Fibroblast of the aortic adventitia (primary cell): ENCODE data around the gene IRX2. TPM values are rescaled to one million over a fixed set of nuclear protein-coding genes. Genes with fewer than 3 reads are reported as not detected.

Experiments used
- DNase-seq: peaks from one replicate; pipeline ENCODE4 v3.0.0-alpha.2; 2010; ENCODE audit warnings: low read depth
- H3K4me3 ChIP-seq: 2 replicates; pipeline ENCODE4 v1.5.1; 2011; ENCODE audit warnings: low read depth, mild to moderate bottlenecking, control low read depth, low read length, moderate library complexity
- total RNA-seq: library from RNA; depleted of rRNA; stranded (reverse); fragments of >200 nt; gene quantifications from 2 replicates; pipeline ENCODE4 v1.2.3, GENCODE V29; 2012; ENCODE audit warnings: low replicate concordance
- TF ChIP-seq, protein P1 (sequence below): IDR thresholded peaks from 2 replicates; pipeline ENCODE4 v1.5.1; 2011; ENCODE audit warnings: mild to moderate bottlenecking, low read length, control low read depth, inconsistent platforms; ENCODE audit not compliant: insufficient read depth

IRX2 gene
- total RNA-seq, 1 donor, result 0.90 TPM

DNA sequence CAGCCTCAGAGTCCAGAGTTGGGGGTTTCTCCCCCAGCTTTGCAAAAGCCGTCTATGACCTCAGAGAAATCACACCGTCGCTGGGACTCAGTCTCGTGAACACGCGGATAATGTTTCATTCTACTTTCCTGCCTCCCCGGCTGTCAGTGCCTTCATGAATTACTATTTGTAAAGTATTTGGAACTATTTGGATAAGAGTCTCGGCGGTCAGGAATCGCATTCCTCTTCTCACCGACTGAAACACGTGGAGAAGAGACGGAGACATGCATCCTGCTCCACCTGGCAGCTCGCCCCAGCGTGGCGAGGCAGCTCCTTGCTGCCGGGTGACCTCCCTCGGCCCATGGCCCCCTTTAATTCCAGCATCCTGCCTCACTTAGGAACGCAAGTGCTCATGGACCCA is 23.9 kb downstream of the IRX2 start:
- DNase-seq, result no peak
- TF ChIP-seq, protein P1, sequence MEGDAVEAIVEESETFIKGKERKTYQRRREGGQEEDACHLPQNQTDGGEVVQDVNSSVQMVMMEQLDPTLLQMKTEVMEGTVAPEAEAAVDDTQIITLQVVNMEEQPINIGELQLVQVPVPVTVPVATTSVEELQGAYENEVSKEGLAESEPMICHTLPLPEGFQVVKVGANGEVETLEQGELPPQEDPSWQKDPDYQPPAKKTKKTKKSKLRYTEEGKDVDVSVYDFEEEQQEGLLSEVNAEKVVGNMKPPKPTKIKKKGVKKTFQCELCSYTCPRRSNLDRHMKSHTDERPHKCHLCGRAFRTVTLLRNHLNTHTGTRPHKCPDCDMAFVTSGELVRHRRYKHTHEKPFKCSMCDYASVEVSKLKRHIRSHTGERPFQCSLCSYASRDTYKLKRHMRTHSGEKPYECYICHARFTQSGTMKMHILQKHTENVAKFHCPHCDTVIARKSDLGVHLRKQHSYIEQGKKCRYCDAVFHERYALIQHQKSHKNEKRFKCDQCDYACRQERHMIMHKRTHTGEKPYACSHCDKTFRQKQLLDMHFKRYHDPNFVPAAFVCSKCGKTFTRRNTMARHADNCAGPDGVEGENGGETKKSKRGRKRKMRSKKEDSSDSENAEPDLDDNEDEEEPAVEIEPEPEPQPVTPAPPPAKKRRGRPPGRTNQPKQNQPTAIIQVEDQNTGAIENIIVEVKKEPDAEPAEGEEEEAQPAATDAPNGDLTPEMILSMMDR, result no peak
- no peak overlapping the region for H3K4me3 ChIP-seq

GRCh38 chr5:2725980-2726765 is 25.3 kb downstream of the IRX2 start:
- H3K4me3 ChIP-seq, result no peak overlapping the region
- no peak for DNase-seq
- TF ChIP-seq, protein P1, result no peak

- no peak overlapping the region for H3K4me3 ChIP-seq
- TF ChIP-seq, protein P1, result no peak
- DNase-seq, result no peak
These were observed 26.6 kb downstream of the IRX2 start for GRCh38 chr5:2724831-2725230.

DNA sequence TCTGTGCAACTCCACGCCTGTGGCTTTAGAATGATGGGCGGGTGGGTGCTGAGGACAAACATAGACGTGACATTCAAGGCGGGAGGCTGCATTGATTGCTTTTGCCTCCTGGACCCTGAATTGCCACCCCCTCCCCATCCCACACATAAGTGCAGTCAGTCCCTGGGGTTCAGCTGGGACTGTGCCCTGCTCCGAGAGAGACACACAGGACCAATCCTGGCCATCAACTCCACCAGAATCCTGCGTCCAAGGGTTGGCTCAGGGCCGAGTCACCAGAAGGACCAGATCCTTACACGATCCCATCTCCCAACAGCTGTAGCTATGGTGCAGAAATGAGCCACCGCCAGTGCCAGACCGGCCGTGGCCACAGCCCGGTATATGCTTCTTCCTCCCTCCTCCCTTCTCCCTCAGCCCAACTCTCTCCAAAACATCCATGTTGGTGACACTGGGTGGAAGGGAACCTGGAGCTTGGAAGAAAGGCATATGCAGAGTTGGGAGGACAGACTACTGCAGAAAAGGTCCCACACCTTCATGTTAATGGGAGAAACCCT is 27.4 kb downstream of the IRX2 start:
- TF ChIP-seq, protein P1, result no peak
- DNase-seq, result no peak
- no peak overlapping the region for H3K4me3 ChIP-seq

- no peak for DNase-seq
- TF ChIP-seq, protein P1, result no peak
- no peak overlapping the region for H3K4me3 ChIP-seq
These were observed 28.6 kb downstream of the IRX2 start for GRCh38 chr5:2722901-2723300.

DNA sequence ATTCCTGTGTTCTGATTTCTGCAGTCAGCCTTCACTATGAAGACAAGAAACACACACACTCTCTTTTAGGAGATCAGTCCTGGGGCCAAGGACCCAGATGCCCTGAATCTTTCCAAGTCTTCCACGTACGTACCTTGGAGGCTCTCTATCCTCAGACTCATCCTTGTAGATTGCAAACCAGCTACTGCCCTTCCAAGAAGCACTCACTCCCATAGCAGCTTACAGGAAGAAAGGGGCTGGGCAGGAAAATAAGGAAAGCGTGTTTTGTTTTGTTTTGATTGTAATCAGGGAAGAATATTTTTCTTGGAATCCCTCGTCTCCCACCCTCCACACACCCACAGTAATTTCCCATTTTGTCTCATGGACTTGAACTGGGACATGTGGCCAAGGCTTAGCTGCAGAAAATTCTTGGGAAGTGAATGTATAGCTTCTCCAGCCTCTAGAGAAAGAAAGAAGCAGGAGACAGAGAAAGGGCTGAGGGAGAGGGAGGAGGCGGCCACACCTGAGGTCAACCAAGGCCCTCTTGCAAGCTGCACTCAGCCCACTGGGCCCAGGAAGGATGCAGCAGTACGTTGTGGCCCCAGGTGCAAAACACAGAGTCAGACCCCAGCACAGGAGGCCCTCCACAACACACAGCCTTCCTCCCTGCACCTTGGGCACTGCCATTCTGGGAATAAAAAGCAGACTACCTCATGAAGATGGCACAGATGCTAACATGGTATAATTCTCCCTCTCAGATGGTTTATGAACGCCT is 29.9 kb downstream of the IRX2 start:
- no peak for DNase-seq
- no peak overlapping the region for H3K4me3 ChIP-seq
- TF ChIP-seq, protein P1, result no peak
